Lower lobe of right lung (tissue), 2 donors: Measurements from ENCODE around the gene FGD5. TPM values are rescaled to one million over a fixed set of nuclear protein-coding genes. Genes with fewer than 3 reads are reported as not detected.

ENCODE experiments used
- ATAC-seq, 2 donors: fragments of 200-7000 bp; cut with Tn5 transposase; one replicate each; pipeline ENCODE4 v1.9.1; 2020 to 2022; ENCODE audit warnings: mild to moderate bottlenecking in 2 of 2, moderate library complexity in 2 of 2
- DNase-seq: peaks from one replicate; pipeline ENCODE4 v3.0.0-alpha.2; 2020
- H3K27ac ChIP-seq: fragments of 200-600 bp; one replicate; pipeline ENCODE4 v1.8.0; 2022
- H3K27me3 ChIP-seq: fragments of 200-600 bp; one replicate; pipeline ENCODE4 v1.8.0; 2022; ENCODE audit warnings: low read depth
- H3K36me3 ChIP-seq: fragments of 200-600 bp; one replicate; pipeline ENCODE4 v1.8.0; 2022; ENCODE audit warnings: mild to moderate bottlenecking
- H3K4me1 ChIP-seq: fragments of 200-600 bp; one replicate; pipeline ENCODE4 v1.8.0; 2022
- H3K4me3 ChIP-seq: fragments of 200-600 bp; one replicate; pipeline ENCODE4 v1.8.0; 2022; ENCODE audit warnings: mild to moderate bottlenecking
- H3K9me3 ChIP-seq: fragments of 200-600 bp; one replicate; pipeline ENCODE4 v1.8.0; 2022
- intact Hi-C: fragments of 100-400 bp; cut with DNase I; formaldehyde crosslinking; loops from one replicate; pipeline ENCODE4 v1.11.0; 2022
- total RNA-seq: library from RNA; stranded (reverse); fragmentation: NEBNext Ultra II Directional; extraction: Animal tissue kit (Norgen Biotek cat#: 25700); gene quantifications from one replicate; pipeline ENCODE4 v1.2.1, GENCODE V29; 2021
- TF ChIP-seq, protein P1 (sequence below): fragments of 200-600 bp; IDR thresholded peaks from one replicate; pipeline ENCODE4 v1.8.0; 2022; ENCODE audit warnings: antibody characterized with exemption, mild to moderate bottlenecking
- donor health status: DM: no; HTN: yes; CAD: no; lungs with severe emphysema.

Gene FGD5
- total RNA-seq, 1 donor from 2014 or later, result 85.0 TPM

GRCh38 chr3:14876921-14877333 is 58.2 kb downstream of the FGD5 start:
- no peaks in the 10 kb centered on the region for H3K9me3 ChIP-seq
- peaks cover 80% of the 10 kb centered on the region for H3K4me1 ChIP-seq
- H3K36me3 ChIP-seq, result peaks cover 9% of the 10 kb centered on the region
- intact Hi-C loops, result no loop called here
- TF ChIP-seq, protein P1, sequence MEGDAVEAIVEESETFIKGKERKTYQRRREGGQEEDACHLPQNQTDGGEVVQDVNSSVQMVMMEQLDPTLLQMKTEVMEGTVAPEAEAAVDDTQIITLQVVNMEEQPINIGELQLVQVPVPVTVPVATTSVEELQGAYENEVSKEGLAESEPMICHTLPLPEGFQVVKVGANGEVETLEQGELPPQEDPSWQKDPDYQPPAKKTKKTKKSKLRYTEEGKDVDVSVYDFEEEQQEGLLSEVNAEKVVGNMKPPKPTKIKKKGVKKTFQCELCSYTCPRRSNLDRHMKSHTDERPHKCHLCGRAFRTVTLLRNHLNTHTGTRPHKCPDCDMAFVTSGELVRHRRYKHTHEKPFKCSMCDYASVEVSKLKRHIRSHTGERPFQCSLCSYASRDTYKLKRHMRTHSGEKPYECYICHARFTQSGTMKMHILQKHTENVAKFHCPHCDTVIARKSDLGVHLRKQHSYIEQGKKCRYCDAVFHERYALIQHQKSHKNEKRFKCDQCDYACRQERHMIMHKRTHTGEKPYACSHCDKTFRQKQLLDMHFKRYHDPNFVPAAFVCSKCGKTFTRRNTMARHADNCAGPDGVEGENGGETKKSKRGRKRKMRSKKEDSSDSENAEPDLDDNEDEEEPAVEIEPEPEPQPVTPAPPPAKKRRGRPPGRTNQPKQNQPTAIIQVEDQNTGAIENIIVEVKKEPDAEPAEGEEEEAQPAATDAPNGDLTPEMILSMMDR, result no peak
- H3K27me3 ChIP-seq, result no peaks in the 10 kb centered on the region
- no peak overlapping the region for H3K4me3 ChIP-seq
- ATAC-seq (peak; percentile 66 to 74), DNase-seq (peak; percentile 67)
- H3K27ac ChIP-seq, result peak overlapping the region; percentile 54

DNA sequence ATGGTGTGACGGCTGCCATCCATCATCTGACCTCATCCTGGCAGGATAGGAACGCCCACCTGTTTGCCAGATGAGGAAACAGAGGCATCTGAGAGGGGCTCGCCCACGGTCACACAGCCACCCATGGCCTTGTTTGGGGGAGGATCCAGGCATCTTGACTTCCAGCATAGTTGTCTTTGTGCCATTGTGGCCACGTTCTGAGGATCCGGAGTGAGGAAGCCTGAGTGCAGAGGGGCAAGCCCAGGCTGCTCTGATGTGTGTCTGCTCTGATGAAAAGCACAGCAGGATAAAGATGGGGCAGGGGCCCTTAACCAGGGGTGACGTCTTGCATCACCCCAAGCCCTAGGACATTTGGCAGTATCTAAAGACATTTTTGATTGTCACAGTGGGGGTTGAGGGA is 58.7 kb downstream of the FGD5 start:
- Histone ChIP-seq H3K4me1 (peaks cover 74% of the 10 kb centered on the region), H3K4me3 (no peak overlapping the region), H3K27ac (peak overlapping the region; percentile 33), H3K27me3 (no peaks in the 10 kb centered on the region), H3K36me3 (peaks cover 9% of the 10 kb centered on the region), H3K9me3 (no peaks in the 10 kb centered on the region)
- DNase-seq, result no peak
- peak in 1 of 2 donors; percentile 6 for ATAC-seq
- TF ChIP-seq, protein P1, result no peak
- intact Hi-C loops, result no loop called here

GRCh38 chr3:14879211-14879874 is 60.6 kb downstream of the FGD5 start:
- TF ChIP-seq, protein P1, result no peak
- Histone ChIP-seq H3K9me3 (no peaks in the 10 kb centered on the region), H3K27me3 (no peaks in the 10 kb centered on the region), H3K27ac (peak overlapping the region; percentile 38), H3K4me1 (peaks cover 61% of the 10 kb centered on the region), H3K4me3 (no peak overlapping the region), H3K36me3 (peaks cover 12% of the 10 kb centered on the region)
- intact Hi-C loops, result no loop called here
- ATAC-seq (peak in 1 of 2 donors; percentile 6), DNase-seq (no peak)

- ATAC-seq (no peak), DNase-seq (no peak)
- H3K4me3 ChIP-seq, result no peak overlapping the region
- intact Hi-C loops, result no loop called here
- H3K36me3 ChIP-seq, result peaks cover 12% of the 10 kb centered on the region
- TF ChIP-seq, protein P1, result no peak
- no peaks in the 10 kb centered on the region for H3K27me3 ChIP-seq
- H3K9me3 ChIP-seq, result no peaks in the 10 kb centered on the region
- H3K27ac ChIP-seq, result no peak overlapping the region
- H3K4me1 ChIP-seq, result peaks cover 50% of the 10 kb centered on the region
These were observed 61.8 kb downstream of the FGD5 start for GRCh38 chr3:14880447-14881106.

DNA sequence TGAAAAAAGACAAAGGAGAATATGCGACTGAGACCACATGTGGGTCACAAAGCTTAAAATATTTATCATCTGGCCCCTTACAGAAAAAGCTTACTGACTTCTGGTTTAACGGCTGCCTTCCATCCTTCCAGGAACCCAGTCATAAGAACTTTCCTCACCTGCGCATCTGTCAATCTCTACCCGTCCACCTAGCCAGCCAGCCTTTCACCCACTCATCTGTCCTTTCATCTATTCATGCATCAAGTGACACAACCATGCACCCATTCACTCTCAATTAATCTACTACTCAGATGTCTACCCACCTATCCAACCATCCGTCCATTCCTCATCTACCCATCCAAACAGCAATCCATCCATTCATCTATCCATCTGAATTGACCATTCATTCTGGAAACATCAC is 64.5 kb downstream of the FGD5 start:
- intact Hi-C loops, result no loop called here

More for the DNA sequence above, 64.5 kb downstream of the FGD5 start:
- Histone ChIP-seq H3K27ac (no peak overlapping the region), H3K4me1 (peaks cover 24% of the 10 kb centered on the region), H3K27me3 (no peaks in the 10 kb centered on the region), H3K9me3 (no peaks in the 10 kb centered on the region), H3K4me3 (no peak overlapping the region), H3K36me3 (peaks cover 12% of the 10 kb centered on the region)
- ATAC-seq (no peak), DNase-seq (no peak)
- TF ChIP-seq, protein P1, result no peak
